GM21360 (cell line): ENCODE results near the gene ESRP2.
A peak's percentile ranks its signal among the peaks of the same experiment; 100 is the strongest.

ENCODE experiments used
- ATAC-seq: cut with Tn5 transposase; IDR thresholded peaks from one replicate; pipeline ENCODE4 v1.9.1; 2021; ENCODE audit warnings: mild to moderate bottlenecking, moderate library complexity; ENCODE audit not compliant: unreplicated experiment

The ESRP2 gene

GRCh38 chr16:68242085-68242484 is 6.2 kb upstream of the ESRP2 start:
- no peak for ATAC-seq

DNA sequence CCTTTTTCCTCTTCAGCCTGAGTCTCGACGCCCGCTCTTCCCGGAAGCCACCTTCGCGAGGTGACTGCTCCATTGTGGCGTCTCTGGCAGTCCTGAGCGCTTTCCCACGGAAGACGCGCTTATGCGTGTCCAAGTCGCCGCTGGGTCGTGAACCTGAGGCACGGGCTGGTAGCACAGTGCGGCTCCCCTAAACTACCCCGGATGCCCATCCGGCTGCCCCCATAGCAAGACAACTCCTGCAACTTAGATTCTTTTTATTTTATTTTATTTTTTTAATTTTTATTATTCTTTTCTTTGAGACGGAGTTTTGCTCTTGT is 2.1 kb upstream of the ESRP2 start:
- ATAC-seq = no peak

DNA sequence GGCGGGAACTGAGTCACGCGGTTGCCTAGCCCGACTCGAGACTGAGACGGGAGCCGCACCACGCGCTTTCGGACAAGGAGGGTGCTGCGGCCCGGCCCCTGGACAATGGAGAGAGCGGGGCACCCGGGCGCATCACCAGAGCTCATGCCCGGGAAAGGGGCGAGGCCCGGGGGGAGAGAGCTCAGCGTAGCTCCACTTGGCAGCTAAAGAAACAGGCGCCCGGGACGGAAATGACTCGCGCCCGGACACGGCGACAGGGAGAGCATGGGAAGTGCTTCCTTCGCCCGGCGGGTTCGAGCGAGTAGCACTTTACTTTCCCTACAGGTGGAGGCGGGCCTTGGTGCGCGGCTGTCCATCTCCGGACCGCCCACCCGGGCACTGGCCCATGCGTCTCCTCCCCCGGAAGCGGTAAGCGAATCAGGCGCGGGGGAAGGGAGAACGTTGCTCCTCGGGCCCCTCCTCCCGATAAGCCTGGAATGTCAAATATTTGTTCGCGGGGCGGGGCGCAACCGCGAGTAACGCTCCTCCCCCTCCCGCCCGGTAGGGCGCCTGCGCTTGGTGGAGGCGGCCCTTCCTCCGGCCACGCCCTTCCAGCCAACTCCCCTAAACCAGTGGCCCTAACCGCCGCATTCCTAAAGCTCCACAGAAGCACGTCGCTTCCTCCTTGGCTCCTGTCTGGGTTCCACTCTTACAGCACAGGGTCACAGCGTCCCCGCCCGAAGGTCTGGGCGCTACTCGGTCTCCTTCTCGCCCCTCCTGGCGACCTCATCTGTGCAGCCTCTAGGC is 1.5 kb upstream of the ESRP2 start:
- ATAC-seq = peak; percentile 63

- ATAC-seq = no peak
Measured at GRCh38 chr16:68236826-68237242, 907 bp upstream of the ESRP2 start.

- no peak for ATAC-seq
Measured at GRCh38 chr16:68236137-68236825, 354 bp upstream of the ESRP2 start.

- ATAC-seq = no peak
Measured at GRCh38 chr16:68235108-68235886, 630 bp downstream of the ESRP2 start.

DNA sequence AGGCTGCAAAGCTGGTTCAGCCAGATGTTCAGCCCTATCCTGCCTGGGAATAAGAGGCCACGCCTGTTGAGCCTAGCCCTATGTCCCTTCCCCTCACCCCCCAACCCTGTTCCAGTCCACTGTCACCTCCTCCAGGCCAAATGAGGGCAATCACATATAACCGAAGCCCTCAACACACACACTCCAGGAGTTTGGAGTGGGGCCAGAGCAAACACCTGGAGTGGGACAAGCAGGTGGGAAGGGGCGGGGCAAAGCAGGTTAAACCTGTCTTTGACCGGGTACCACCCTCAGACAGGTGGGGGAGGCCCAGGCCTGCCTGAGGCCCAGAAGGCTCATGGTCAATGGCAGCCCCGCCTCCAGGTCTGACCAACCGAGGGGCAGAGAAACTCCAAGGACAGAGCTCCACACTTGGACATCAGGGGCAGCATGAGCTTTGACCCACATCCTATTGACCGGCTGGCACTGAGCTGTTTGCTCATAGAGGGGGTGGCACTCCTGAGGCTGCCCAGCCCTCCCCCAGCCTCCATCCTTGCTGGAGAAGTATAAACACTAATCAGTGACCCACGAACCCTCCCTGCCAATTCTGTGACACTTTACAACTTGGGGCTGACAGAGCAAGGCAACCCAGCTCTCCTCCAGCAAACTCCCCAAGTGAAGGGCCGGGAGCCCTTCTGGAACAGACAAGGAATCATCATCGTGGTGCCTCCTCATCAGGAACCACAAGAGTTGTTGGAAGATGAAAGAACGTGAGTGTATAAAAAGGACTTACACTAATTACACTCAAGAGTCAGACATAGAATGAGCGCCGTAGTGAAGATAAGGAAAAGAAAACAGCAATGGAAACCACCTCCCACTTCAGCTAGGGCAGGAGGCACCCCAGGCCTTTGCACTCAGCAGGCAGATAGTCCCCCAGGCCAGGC is 1.5 kb downstream of the ESRP2 start:
- ATAC-seq = no peak

- ATAC-seq = no peak
Measured at GRCh38 chr16:68233835-68234187, 2.1 kb downstream of the ESRP2 start.

DNA sequence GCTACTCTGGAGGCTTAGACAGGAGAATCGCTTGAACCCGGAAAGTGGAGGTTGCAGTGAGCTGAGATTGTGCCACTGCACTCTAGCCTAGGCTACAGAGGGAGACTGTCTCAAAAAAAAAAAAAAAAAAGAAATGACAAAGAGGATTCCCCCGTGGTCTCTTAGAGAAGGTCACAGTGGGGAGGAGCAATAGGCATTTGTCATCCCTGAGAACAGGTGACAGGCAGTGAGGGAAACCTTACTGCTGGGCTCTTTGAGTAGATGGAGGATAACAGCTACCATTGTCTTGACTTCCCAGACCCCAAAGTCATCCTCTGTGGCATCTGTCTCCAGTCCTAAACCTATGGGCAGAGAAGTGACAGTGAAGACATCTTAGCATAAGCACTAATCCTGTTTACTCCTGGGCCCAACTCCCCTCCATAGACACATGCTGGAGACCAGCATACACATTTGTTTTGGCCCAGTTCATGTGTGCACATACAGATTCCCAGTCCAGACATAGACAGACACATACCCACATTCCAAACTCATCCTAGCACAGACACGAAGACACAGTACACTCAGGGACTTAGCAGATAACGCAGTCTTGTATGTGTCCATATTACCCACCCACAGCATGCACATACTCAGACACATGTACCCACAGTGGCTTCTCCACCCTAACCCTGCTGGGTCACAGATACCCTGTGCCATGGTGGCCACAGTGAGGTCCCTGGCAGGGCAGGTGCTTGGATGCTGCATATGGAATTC is 2.7 kb downstream of the ESRP2 start:
- ATAC-seq = no peak

GRCh38 chr16:68232335-68232734 is 3.6 kb downstream of the ESRP2 start:
- no peak for ATAC-seq

- ATAC-seq = no peak
Measured at GRCh38 chr16:68231384-68232136, 4.4 kb downstream of the ESRP2 start.

- no peak for ATAC-seq
Measured at GRCh38 chr16:68230956-68231355, 5.0 kb downstream of the ESRP2 start.

DNA sequence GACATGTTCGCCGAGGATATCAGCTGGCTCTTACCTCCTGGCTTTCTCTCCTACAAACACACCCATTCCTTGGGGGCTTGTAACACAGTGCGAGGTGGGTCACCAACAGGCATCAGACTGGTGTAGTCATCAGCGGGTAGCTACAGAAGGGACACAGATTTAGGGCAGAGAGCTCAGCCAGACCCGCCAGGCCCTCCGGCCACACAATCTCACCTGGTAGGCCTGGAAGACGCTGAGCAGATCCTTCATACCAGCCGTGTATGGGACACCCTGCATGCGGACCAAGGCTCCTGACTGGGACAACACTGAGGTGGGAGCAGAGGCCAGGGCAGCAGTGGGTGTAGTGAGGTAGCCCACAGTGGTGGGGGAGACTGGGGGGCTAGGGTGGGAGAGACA is 5.8 kb downstream of the ESRP2 start:
- no peak for ATAC-seq

- ATAC-seq = no peak
Measured at GRCh38 chr16:68229431-68230175, 6.3 kb downstream of the ESRP2 start.

GRCh38 chr16:68228652-68229051 is 7.3 kb downstream of the ESRP2 start:
- ATAC-seq = no peak

- no peak for ATAC-seq
Measured at GRCh38 chr16:68227850-68228553, 7.9 kb downstream of the ESRP2 start.

- no peak for ATAC-seq
Measured at GRCh38 chr16:68227183-68227793, 8.6 kb downstream of the ESRP2 start.

- ATAC-seq = no peak
Measured at GRCh38 chr16:68226116-68226515, 9.8 kb downstream of the ESRP2 start.
